ENCODE data around the gene FMN1. TPM values are rescaled to one million over a fixed set of nuclear protein-coding genes. Genes with fewer than 3 reads are reported as not detected.

The FMN1 gene
- total RNA-seq, 2 donors from 2014 or later, result 2.4 to 3.1 TPM

GRCh38 chr15:33057845-33058244, 136.7 kb downstream of the FMN1 start:
- H3K4me3 ChIP-seq, result no peak overlapping the region
- no peak overlapping the region for H3K27ac ChIP-seq
- no peaks in the 10 kb centered on the region for H3K9me3 ChIP-seq
- TF ChIP-seq, protein P1, sequence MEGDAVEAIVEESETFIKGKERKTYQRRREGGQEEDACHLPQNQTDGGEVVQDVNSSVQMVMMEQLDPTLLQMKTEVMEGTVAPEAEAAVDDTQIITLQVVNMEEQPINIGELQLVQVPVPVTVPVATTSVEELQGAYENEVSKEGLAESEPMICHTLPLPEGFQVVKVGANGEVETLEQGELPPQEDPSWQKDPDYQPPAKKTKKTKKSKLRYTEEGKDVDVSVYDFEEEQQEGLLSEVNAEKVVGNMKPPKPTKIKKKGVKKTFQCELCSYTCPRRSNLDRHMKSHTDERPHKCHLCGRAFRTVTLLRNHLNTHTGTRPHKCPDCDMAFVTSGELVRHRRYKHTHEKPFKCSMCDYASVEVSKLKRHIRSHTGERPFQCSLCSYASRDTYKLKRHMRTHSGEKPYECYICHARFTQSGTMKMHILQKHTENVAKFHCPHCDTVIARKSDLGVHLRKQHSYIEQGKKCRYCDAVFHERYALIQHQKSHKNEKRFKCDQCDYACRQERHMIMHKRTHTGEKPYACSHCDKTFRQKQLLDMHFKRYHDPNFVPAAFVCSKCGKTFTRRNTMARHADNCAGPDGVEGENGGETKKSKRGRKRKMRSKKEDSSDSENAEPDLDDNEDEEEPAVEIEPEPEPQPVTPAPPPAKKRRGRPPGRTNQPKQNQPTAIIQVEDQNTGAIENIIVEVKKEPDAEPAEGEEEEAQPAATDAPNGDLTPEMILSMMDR (IDR thresholded peaks at IDR 0.05), result no peak
- no peaks in the 10 kb centered on the region for H3K27me3 ChIP-seq
- no peak for DNase-seq (ENCODE audit: low spot score)
- H3K4me1 ChIP-seq, result no peaks in the 10 kb centered on the region
- no peaks in the 10 kb centered on the region for H3K36me3 ChIP-seq

GRCh38 chr15:33055962-33056361, 138.6 kb downstream of the FMN1 start:
- no peak for DNase-seq (ENCODE audit: low spot score)
- H3K36me3 ChIP-seq, result no peaks in the 10 kb centered on the region
- no peak overlapping the region for H3K4me3 ChIP-seq
- no peaks in the 10 kb centered on the region for H3K9me3 ChIP-seq
- no peak overlapping the region for H3K27ac ChIP-seq
- H3K27me3 ChIP-seq, result no peaks in the 10 kb centered on the region
- TF ChIP-seq, protein P1 (IDR thresholded peaks at IDR 0.05), result no peak
- H3K4me1 ChIP-seq, result no peaks in the 10 kb centered on the region

DNA sequence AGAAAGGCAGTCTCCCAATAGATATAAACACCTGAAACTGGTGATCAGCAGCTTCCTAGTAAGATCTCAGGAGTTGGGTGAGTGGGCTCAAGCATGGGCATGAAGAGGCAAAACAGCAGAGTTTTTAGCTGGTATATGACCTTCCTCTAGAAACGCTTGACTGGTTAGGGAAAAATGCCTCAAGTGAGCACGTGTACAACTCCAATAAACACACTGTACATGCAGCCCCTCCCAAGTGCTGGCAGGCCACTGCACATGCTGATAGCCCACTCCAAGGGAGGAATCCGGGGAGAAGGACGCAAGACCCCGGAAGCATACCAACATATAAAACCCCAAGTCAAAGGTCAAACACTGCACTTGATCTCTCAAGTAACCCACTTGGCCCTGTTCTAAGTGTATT, 143.0 kb downstream of the FMN1 start:
- Histone ChIP-seq H3K9me3 (no peaks in the 10 kb centered on the region), H3K36me3 (no peaks in the 10 kb centered on the region), H3K4me1 (no peaks in the 10 kb centered on the region), H3K4me3 (no peak overlapping the region), H3K27ac (no peak overlapping the region), H3K27me3 (no peaks in the 10 kb centered on the region)
- DNase-seq (ENCODE audit: low spot score), result no peak
- TF ChIP-seq, protein P1 (IDR thresholded peaks at IDR 0.05), result no peak

DNA sequence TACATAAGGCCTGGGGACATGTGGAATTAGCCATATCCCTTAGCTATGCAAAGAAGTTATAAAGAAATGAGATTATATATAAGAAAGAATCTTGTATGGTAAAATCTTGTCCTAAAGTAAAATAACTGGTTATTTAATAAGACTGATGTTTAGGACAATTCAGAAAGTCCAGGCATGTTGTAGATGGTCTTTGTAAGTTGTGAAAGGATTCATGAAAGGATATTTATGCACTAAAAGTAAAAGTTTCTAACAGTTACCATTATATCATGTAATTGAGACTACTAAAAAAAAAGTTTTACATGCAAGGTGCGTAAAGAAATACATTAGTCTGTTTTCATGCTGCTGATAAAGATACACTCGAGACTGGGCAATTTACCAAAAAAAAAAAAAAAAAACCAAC, 146.3 kb downstream of the FMN1 start:
- DNase-seq (ENCODE audit: low spot score), result no peak
- TF ChIP-seq, protein P1 (IDR thresholded peaks at IDR 0.05), result no peak
- no peaks in the 10 kb centered on the region for H3K9me3 ChIP-seq
- H3K4me3 ChIP-seq, result no peak overlapping the region
- no peaks in the 10 kb centered on the region for H3K4me1 ChIP-seq
- H3K27ac ChIP-seq, result no peak overlapping the region
- no peaks in the 10 kb centered on the region for H3K27me3 ChIP-seq
- H3K36me3 ChIP-seq, result no peaks in the 10 kb centered on the region

GRCh38 chr15:33047077-33047476, 147.4 kb downstream of the FMN1 start:
- Histone ChIP-seq H3K4me1 (no peaks in the 10 kb centered on the region), H3K9me3 (no peaks in the 10 kb centered on the region), H3K27me3 (no peaks in the 10 kb centered on the region), H3K27ac (no peak overlapping the region), H3K36me3 (no peaks in the 10 kb centered on the region), H3K4me3 (no peak overlapping the region)
- TF ChIP-seq, protein P1 (IDR thresholded peaks at IDR 0.05), result no peak
- DNase-seq (ENCODE audit: low spot score), result no peak

DNA sequence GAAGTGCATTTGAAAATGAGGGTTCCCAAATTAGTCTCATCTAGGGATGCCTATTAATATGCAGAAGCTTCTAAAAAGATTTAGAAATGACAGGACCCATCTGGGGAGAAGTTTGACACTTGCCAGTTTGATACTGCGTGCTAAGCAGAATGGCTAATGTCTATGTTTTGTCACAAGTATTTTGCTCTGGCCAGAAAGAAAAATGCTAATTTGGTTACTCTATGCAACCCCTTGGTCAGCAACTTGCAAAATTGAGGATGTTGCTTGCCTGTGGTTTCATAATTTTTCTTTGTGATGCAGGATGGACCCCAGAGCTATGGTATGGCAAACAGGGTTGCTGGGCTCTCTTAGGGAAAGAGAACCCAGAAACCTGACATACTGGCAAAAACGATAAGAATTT, 148.2 kb downstream of the FMN1 start:
- no peak overlapping the region for H3K27ac ChIP-seq
- H3K9me3 ChIP-seq, result no peaks in the 10 kb centered on the region
- TF ChIP-seq, protein P1 (IDR thresholded peaks at IDR 0.05), result no peak
- no peak overlapping the region for H3K4me3 ChIP-seq
- H3K27me3 ChIP-seq, result no peaks in the 10 kb centered on the region
- no peaks in the 10 kb centered on the region for H3K4me1 ChIP-seq
- H3K36me3 ChIP-seq, result no peaks in the 10 kb centered on the region
- no peak for DNase-seq (ENCODE audit: low spot score)

All from right atrium auricular region (tissue), 2 donors.